HG03097 (cell line): Measurements from ENCODE around the gene CCNQ.
"Not testable (repeated sequence)": the region's sequence is repeated elsewhere in the genome, so short reads cannot be mapped to it uniquely, and the experiment has no call there.

Experiments used
- ATAC-seq: cut with Tn5 transposase; IDR thresholded peaks from one replicate; pipeline ENCODE4 v1.9.1; 2021; ENCODE audit not compliant: unreplicated experiment, low FRiP score

Gene CCNQ

DNA sequence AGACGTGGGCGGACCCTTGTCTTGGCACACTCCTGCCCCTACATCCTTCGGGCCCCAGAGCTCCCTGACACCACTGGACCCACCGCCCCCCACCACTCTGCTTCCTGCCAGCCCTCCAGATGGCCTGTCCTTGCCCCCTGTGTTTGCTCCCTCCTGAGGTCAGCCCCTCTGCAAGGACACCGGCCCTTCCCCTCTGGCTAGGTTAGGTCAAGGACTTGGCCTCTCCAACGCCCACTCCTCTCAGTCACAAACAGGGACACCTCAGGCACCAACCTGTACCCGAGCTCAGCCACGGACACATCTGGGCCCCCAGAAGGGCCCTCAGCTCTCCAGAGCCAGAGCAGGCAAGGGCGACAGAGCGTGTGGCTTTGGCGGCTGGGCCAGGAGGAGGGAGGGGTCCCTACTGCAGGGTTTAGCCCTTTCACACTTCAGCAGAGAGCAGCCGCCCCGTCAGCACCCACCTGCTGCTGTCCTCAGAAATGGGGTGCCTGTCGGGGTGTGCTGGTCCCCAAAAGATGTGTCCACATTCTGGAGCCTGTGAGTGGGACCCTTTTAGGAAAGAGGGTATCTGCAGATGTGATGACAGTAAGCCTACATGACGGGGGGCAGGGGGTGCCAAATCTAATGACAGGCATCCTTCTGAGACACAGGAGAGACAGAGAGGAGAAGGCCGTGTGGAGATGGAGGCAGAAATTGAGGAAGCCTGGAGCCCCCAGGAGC lies 24.5 kb upstream of the CCNQ start:
- ATAC-seq: no peak

DNA sequence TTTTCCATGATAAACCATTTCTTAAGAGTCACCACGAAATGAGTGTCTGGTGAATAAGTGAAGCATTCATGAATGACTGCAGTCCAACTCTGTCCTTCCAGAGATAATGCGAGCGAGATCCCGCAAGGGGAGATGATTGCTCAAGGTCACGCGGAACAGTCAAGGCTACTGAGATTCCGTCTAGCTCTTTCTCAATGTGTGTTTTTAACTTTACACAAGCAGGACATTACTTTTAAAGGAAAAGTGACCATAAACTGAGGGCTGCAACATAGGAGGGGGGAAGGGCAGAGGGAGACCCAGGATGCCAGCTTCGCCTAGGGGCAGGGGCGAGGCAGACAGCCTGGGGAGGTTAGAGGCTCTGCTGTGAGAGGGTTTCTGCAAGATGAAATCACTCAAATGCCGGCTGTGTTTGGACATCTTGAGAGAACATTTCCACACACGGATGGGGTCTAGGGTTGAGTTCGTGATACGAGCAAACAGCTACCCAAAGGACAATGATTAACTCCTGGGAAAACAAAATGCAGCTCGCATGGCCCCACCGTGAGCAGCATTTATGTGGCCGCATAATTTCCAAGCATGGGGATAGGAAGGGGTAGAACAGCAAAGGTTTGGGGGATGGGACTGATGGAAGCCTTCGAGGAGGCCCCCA lies 23.8 kb upstream of the CCNQ start:
- ATAC-seq: no peak

DNA sequence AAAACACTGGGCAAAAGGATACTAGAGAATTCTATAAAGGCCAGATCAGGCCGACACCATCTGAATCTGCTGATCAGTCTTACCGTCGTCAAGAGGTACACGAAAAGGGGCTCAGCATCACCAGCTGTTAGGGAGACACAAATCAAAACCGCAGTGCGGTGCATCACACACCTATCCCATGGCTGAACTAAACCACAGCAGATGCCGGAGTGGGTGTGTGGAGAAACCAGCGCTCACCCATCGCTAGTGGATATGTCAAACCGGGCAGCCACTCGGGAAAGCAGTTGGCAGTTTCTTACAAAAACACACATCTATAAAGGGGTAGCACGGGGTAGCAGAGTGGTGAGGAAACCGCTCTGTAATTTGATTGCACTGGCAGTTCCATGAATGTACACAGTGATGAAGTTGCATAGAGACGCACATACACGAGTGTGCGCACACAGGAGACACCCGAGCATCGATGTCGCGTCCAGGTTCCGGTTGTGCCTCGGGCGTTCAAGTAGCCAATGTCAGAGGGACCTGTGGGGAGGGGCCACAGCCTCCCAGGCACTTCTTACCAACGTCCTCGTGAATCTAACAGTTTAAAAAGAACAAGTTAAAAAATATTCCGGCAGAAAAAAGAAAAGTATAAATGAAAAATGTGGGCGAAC lies 23.1 kb upstream of the CCNQ start:
- no peak for ATAC-seq

DNA sequence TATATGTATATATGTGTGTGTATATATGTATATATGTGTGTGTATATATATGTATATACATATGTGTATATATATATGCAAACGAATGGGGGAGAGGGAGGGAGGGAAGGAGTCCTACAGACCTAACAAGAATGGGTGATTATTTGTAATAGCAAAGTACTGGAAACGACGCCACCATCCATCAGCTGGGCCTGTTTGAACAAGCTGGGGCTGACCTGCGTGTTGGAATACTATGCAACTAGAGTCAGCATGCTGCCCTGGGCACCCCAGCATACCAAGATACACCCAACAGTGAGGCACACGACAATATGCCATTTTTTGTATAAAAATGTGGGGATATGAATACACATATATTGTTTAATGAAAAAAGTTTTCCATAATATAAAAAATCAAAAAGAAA lies 21.6 kb upstream of the CCNQ start:
- ATAC-seq: no peak

DNA sequence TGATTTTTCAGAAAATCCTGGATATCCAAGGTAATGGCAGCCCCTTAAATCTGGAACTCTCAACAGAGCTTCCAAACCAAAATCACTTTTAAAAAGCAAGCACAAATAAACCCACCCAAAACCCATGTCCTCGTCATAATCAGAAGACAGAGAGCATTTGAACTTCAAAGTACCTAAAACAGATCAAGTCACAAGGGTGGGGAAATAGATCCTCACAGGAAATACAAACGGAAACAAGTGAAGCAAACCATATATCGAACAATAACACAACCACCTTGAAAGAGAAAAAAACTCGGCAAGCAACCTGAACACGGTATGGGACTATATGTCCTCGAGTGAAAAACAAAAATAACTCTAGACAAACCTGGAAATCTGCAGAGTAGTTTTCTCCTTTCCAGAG lies 15.9 kb upstream of the CCNQ start:
- no peak for ATAC-seq

DNA sequence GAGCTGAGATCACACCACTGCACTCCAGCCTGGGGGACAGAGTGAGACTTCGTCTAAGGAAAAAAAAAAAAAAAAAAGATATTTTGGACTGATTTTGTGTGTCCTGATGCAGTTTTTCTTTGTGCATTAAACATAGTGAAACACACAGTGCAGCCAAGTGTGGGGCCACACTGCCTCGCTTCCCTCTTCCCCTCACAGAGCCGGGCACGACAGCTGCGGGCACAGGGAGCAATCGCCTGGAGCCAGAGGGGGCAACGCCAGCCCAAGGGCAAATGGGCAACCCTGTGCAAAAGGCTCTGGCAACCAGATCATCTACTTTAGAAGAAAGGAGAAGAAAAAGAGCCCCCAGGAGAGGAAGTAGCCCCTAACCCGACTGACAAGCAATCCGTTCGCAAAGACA lies 13.5 kb upstream of the CCNQ start:
- ATAC-seq: no peak

DNA sequence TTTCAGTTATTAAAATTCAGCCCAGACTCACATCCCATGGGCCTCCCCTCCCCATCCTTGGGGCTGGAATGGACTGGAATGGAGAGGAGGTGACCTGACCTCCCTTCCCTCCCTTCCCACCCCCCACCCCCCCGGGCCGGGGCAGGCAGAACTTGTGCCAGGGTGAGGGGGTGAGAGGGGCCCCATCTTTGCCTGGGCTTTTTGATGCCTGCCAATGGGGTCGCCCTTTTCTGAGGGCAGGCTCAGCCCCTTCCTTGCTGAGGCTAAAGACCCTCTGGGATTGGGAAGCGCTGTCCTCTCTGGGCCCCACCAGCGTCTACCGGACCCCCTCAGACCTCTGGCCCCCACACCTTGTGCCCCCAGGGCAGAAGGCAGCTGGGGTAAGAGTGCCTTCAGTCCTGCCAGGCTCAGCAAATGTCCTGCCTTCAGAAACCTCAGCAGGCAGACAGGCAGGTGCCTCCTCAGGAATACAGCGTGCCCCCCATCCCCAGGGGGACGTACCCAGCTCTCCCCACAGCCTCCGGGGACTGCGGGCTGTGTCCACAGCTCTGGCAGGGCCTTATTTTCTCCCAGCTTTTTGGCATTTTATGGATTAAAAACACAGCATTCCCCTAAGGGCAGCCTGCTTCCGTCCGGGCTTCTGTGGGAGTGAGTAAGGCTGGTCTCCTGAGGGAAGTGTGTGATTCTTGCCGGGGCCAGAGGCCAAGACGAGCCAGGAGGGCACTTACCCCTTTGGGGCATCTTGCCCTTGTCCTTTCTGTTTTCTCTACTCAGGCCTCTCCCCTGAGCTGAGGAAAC lies 12.6 kb upstream of the CCNQ start:
- no peak for ATAC-seq

DNA sequence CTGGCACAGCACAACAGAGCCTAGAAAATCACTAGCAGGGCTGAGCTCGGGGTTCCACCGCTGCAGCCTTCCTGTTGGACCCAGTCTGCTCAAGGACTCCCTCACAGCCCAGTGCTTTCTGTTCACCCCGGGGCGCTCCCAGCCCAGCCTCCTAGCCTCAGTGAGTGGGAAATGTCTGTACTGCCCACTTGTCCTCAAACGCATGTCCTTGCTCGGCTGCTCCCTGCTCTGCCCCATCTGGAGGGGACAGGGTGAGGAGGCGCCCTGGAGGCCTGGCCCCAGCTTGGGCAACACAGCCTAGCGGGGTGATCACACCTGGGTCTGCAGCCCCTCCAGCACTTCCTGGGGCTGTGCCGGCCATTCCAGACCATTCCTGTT lies 11.9 kb upstream of the CCNQ start:
- ATAC-seq: no peak

DNA sequence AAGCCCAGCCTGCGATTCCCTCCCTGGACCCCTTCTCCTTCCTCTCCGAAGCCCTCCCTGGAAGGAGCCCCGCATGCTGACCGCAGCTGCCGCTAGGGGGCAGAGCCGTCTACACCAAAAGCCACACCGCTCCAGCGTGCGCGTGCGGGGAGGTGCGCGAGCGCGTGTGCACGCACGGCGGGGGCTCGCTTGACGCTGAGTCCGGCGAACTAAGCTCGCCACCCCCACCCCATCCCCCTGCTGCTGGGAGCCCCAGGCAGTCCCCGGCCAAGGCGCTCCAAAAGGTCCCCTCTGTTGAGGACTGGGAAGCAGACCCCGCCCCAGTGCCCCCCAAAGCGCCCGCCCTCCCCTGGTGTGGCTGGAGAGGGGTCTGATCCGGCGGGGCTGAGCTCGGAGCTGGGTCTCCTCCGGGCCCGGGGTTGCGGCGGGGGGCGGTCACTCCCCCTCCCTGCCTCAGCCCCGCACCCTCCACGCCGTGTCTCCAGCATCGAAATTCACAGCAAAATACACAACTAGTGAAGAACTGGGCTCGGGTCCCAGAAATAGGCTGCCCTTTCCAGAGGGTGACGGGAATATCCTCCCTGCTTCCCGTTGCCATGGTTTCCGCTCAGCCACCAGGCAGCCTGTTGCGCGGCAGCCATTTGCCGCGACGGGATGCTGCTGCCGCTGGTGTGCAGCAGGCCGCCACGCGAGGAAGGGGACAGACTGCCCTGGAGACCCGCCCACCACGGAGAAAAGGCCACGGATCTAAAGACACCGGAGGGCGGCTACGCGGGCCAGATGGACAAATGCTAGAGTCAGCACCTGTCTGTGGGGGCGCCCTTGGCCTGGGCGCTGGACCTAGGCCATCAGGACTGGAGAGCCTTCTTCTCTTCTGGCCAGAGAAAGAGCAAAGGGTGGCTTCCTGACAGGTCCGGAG lies 11.2 kb upstream of the CCNQ start:
- ATAC-seq: no peak

DNA sequence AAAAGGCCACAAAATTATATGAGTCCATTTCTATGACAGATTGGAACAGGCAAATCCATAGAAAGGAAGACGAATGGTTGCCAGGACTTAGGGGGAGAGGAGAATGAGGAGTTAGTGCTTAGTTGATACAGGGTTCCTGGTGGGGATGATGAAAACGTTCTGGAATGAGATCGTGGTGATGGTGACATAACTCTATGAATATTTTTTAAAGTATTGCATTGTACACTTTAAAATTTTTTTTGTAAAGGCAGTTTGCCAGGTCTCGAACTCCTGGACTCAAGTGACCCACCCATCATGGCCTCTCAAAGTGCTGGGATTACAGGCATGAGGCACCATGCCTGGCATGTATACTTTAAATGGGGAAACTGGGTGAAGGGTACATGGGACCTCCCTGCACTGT lies 9.9 kb upstream of the CCNQ start:
- no peak for ATAC-seq

DNA sequence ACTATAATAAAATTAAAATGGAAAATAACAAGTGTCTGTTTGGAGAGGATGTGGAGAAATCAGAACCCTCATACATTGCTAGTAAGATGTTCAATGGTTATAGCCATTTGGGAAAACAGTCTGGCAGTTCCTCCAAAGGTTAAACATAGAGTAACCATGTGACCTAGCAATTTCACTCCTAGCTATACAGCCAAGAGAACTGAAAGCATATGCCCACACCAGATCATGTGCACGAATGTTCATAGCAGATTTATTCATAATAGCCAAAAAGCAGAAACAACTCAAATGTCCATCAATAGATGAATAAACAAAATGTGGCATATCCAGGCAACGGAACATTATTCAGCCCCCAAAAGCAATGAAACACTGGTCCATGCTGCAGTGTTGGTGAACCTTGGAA lies 9.4 kb upstream of the CCNQ start:
- no peak for ATAC-seq

DNA sequence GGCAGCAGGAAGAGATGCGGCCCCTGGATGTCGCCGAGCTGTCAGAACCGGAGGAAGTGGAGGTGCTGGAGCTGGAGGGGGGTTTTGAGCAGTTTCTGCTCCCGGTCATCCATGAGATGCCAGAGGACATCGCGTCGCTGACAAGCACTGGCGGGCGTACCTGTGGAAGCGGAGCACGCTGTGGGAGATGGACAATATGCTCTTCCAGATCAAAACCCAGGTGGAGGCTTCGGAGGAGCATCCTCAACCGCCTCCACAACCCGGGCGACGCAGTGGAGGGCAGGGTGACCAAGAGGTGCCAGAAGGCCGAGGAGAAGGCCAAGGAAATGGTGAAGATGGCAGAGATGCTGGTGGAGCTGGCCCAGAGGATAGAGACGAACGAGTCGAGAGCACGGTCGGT lies 7.6 kb upstream of the CCNQ start:
- ATAC-seq: no peak

DNA sequence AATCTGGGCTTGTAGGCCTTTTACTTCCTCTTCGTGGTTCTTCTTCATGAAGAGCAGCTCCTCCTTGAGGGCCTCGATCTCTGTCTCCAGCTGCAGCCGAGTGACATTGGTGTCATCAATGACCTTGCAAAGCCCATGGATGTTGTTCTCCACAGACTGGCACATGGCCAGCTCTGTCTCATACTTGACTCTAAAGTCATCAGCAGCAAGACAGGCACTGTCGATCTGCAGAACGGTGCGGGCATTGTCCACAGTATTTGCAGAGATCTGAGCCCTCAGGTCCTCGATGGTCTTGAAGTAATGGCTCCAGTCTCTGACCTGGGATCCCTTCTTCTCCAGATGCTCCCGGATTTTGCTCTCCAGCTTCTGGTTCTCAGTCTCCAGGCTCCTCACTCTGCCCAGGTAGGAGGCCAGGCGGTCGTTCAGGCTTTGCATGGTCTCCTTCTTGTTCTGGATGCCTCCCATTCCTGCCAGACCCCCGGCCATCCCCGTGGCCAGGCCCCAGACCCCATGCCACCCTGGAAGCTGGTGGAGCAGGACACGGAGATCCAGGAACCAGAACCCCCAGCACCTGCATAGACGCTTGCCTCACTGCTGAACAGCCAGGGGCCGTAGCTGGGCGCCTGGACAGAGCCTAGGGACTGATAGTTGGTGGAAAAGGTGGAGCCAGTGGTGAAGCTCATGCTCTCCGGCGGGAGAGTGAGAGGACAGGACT lies 5.9 kb upstream of the CCNQ start:
- not testable (repeated sequence) for ATAC-seq

DNA sequence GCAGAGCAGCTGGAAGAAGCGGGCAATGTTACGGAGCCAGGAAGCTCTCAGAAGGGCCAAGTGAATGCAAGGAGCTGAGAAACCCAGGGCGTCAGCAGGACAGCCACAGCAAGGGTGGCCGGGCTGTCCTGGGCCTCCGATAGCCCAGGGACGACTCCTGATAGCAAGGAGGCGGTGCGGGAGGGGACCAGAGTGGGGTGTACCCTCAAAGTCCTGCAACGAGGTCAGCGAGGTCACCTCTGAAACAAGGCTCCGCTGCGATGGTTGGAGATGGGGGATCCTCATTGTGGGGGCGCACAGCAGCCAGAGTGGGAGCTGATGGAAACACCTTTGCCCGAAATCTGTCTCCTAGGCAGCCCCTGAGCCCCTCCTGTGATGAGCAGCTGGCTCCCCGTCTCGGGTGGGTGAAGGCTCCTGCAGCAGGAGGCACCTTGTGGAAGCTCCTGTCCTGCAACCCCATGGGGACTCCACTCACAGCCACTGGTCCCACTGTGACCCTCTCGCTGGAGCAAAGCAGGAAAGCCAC lies 4.3 kb upstream of the CCNQ start:
- ATAC-seq: no peak

DNA sequence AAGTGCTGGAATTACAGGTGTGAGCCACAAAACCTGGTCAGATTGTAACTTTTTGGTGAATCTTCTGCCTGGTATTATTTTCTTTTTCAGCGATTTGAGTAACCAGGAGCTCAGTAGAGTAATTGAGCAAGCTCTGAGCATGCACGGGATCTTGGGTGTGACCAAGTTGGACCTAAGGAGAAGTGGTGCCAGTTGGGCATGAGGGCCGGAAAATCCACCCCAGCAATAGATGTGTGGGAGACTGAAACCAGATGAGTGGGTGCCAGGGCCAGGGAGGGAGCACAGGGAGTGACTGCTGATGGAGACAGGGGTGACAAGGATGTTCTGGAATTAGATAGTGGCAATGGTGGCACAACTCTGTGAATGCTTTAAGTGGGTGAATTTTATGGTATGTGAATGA lies 3.7 kb upstream of the CCNQ start:
- ATAC-seq: no peak

DNA sequence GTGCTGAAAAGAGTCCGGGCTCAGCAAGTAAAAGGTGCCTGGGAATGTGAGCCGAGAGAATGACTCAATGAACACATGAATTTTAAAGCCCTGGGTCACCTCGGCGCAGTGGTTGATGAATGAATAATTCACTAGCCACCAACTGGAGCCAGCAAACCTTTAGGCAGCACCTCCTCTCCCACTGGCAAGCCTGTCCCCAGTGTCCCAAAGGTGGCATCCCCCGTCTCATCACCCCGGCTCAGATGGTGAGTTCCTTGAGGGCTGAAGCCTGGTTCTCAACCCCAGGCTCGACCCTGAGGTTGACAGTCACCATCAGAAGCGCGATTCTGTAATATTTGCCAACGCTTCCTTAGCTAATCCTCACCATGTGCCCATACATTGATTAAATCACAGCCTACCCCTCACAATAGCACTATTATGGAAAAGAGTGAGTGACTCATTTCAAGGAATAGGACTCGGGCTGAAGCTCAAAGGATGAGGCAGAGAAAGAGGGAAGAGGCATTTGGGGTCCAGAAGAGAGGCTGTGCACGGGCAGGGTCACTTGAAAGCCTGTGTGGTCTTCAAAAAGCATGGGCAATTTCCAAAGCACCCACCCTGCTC lies 2.7 kb upstream of the CCNQ start:
- ATAC-seq: no peak

DNA sequence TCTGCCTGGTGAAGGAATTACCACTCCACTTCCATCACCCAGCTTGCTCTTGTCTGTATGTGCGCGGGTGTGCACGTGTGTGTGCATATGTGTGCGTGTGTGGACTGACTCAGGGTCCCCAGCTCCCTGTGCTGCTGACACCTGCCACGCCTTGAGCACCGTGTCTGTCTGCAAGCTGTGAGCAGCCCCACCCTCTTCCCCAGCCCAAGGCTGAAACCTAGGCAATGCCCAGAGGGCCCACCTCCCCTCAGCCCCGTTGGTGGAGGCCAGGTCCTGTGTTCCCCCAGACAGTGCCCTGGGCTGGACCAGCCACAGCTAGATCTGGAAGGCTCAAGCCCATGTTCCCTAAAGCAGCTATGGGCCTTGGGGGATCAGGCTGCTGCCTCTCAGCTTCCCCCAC lies 2.0 kb upstream of the CCNQ start:
- ATAC-seq: no peak

DNA sequence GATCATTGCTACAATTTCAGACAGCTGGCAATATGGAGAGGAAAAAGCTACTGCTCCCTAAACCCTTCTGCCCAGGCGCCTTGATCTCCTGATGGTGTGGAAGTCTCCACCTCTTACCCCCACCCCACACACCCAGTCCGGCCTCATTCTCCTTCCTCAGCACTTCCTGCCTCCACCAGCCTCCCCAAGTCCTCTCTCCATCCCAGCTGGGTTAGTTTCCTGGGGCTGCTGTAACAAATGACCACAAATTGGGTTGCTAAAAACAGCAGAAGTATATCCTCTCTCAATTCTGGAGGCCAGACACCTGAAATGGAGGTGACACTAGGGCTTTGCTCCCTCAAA lies 1.1 kb upstream of the CCNQ start:
- ATAC-seq: no peak
